HG03439 (cell line): Measurements from ENCODE around the gene BRWD1.
"Not testable (repeated sequence)": the region's sequence is repeated elsewhere in the genome, so short reads cannot be mapped to it uniquely, and the experiment has no call there.

Source experiments
- ATAC-seq: cut with Tn5 transposase; IDR thresholded peaks from one replicate; pipeline ENCODE4 v1.9.1; 2021; ENCODE audit warnings: mild to moderate bottlenecking, moderate library complexity; ENCODE audit not compliant: unreplicated experiment

Gene BRWD1

DNA sequence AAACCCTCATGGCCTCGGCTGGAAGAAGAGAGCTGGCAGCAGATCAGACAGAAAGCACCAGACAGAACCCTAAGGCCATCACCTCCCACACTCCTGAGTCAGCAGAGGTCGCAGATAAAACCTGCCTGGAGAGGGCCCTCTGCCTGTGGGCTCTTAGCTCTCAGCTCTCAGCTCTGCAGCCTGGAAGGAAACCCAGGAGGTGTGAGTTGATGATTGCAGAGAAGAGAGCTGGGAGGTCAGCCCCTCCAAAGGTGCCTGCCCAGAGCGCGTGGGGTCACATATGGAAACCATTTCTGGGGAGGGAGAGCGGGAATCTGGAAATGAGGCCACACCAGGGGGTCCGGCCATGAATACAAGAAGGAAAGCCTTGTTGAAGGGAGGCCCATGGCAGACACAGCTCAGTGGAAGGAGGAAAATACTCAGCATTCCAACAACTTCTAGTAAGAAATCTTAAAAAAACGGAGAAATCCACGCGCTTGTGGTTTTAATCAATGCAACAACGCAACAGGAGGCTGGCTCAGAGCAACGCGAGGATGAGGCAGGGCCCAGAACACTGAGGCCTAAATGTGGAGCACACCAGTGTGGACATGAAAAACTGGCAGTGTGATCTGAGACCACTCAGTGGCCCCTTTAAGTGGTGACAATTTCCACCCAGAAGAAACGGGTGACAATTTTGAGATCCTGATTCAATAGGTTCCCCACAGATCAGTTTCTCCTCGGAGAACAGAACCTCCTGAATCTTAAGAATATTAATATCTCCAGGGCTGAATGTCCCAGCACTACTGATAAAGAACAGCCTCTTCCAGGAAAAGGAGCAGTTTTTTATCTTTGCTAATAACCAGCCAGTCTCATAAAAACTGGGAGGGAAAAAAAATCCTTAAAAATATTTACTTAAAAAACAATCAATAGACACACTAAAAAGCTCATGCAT is 175.9 kb downstream of the BRWD1 start:
- ATAC-seq: no peak

- no peak for ATAC-seq
Measured at GRCh38 chr21:39136711-39137110, 176.7 kb downstream of the BRWD1 start.

DNA sequence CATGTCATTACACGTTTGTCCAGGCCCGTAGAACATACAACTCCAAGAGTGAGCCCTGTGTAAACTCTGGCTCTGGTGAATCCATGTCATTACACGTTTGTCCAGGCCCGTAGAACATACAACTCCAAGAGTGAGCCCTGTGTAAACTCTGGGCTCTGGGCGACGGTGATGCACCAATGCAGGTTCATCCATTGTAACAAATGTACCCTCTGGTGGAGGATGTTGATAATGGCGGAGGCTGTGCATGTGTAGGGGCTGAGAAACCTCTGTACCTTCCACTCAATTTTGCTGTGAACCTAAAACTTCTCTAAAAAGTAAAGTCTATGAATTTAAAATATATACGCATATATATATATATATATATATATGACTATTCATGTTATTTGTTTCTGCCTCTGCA is 177.3 kb downstream of the BRWD1 start:
- not testable (repeated sequence) for ATAC-seq

- no peak for ATAC-seq
Measured at GRCh38 chr21:39134288-39134810, 179.1 kb downstream of the BRWD1 start.
